ENCODE results near the gene AIF1L. TPM values are rescaled to one million over a fixed set of nuclear protein-coding genes. Genes with fewer than 3 reads are reported as not detected.
A peak's percentile ranks its signal among the peaks of the same experiment; 100 is the strongest.

The AIF1L gene
- total RNA-seq: 22.2 TPM
- long read RNA-seq, transcript AIF1L-201 (6 exons, 3,364 nt): major isoform, 13 of 19 reads
- long read RNA-seq, partial matches to known transcripts: 1 of 19 reads
- long read RNA-seq, other reads (novel, unspliced or antisense): 2 of 19 reads

GRCh38 chr9:131096269-131097125 lies at the start of gene AIF1L:
Gene AIF1L, plus strand, starts transcription at chr9:131096531. Its CDS starts 99 bp downstream, at chr9:131096630.
- ATAC-seq (peak; percentile 44), DNase-seq (ENCODE audit: missing footprints) (peak; percentile 68)
- intact Hi-C loops (cut with DNase I): no loop called here

- intact Hi-C loops (cut with DNase I): loop anchor here (2.0 to 10.0 kb wide), 4 partner anchors 39 to 346 kb away; partner anchors contain the start of genes FIBCD1 and LAMC3
- ATAC-seq (peak; percentile 86), DNase-seq (ENCODE audit: missing footprints) (peak; percentile 86)
Measured at GRCh38 chr9:131046581-131047202, 49.6 kb upstream of the AIF1L start.

GRCh38 chr9:131048332-131048731 lies 48.0 kb upstream of the AIF1L start:
- DNase-seq (ENCODE audit: missing footprints): peak; percentile 21
- intact Hi-C loops (cut with DNase I): loop anchor here (5.0 to 10.0 kb wide), 2 partner anchors 41 to 114 kb away; partner anchors contain the start of genes FIBCD1 and LAMC3
- ATAC-seq: no peak

- DNase-seq (ENCODE audit: missing footprints): peak; percentile 41
- no peak for ATAC-seq
- intact Hi-C loops (cut with DNase I): loop anchor here (5.0 to 10.0 kb wide), 2 partner anchors 42 to 114 kb away; partner anchors contain the start of genes FIBCD1 and LAMC3
Measured at GRCh38 chr9:131048820-131049219, 47.5 kb upstream of the AIF1L start.

GRCh38 chr9:131049829-131050715 lies 46.3 kb upstream of the AIF1L start:
- ATAC-seq (no peak), DNase-seq (ENCODE audit: missing footprints) (peak; percentile 37)
- intact Hi-C loops (cut with DNase I): loop anchor here (5.0 to 10.0 kb wide), 2 partner anchors 43 to 115 kb away; partner anchors contain the start of genes FIBCD1 and LAMC3

- DNase-seq (ENCODE audit: missing footprints) (peak; percentile 57), ATAC-seq (no peak)
- intact Hi-C loops (cut with DNase I): no loop called here
Measured at GRCh38 chr9:131050831-131051230, 45.5 kb upstream of the AIF1L start.

- intact Hi-C loops (cut with DNase I): no loop called here
- ATAC-seq: no peak
- peak; percentile 2 for DNase-seq (ENCODE audit: missing footprints)
Measured at GRCh38 chr9:131051592-131052517, 44.5 kb upstream of the AIF1L start.

GRCh38 chr9:131053896-131054295 lies 42.4 kb upstream of the AIF1L start:
- ATAC-seq (no peak), DNase-seq (ENCODE audit: missing footprints) (no peak)
- intact Hi-C loops (cut with DNase I): no loop called here

- ATAC-seq: peak; percentile 32
- DNase-seq (ENCODE audit: missing footprints): no peak
- intact Hi-C loops (cut with DNase I): loop anchor here (1.0 to 2.0 kb wide), 2 partner anchors 70 to 279 kb away; no protein-coding TSS in a partner anchor
Measured at GRCh38 chr9:131056781-131057506, 39.4 kb upstream of the AIF1L start.

GRCh38 chr9:131060900-131061630 lies 35.3 kb upstream of the AIF1L start:
- DNase-seq (ENCODE audit: missing footprints) (no peak), ATAC-seq (no peak)
- intact Hi-C loops (cut with DNase I): no loop called here

GRCh38 chr9:131062969-131063368 lies 33.4 kb upstream of the AIF1L start:
- DNase-seq (ENCODE audit: missing footprints) (no peak), ATAC-seq (no peak)
- intact Hi-C loops (cut with DNase I): no loop called here

GRCh38 chr9:131065599-131065998 lies 30.7 kb upstream of the AIF1L start:
- intact Hi-C loops (cut with DNase I): no loop called here

GRCh38 chr9:131067625-131068024 lies 28.7 kb upstream of the AIF1L start:
- DNase-seq (ENCODE audit: missing footprints): no peak
- ATAC-seq: no peak
- intact Hi-C loops (cut with DNase I): no loop called here

More at GRCh38 chr9:131065599-131065998, 30.7 kb upstream of the AIF1L start:
- DNase-seq (ENCODE audit: missing footprints): no peak
- no peak for ATAC-seq

GRCh38 chr9:131068076-131068816 lies 28.1 kb upstream of the AIF1L start:
- ATAC-seq (peak; percentile 67), DNase-seq (ENCODE audit: missing footprints) (no peak)
- intact Hi-C loops (cut with DNase I): no loop called here

- ATAC-seq: no peak
- DNase-seq (ENCODE audit: missing footprints): no peak
- intact Hi-C loops (cut with DNase I): no loop called here
Measured at GRCh38 chr9:131069699-131070098, 26.6 kb upstream of the AIF1L start.

All from Right ventricle myocardium inferior (tissue), 1 donor.